Activated T-cell treated with anti-CD3 and anti-CD28 coated beads for 24 hours (primary cell): ENCODE data around the gene DCLK3.

ENCODE experiments used
- DNase-seq: peaks from one replicate; pipeline ENCODE4 v3.0.0-alpha.2; 2020; ENCODE audit warnings: low read depth

Gene DCLK3

GRCh38 chr3:36763850-36764703 lies at the start of gene DCLK3:
Gene DCLK3 (minus strand): TSS chr3:36764553. CDS start chr3:36764263, 290 bp downstream.
- no peak for DNase-seq

GRCh38 chr3:36813305-36813704 lies 49.0 kb upstream of the DCLK3 start:
- DNase-seq = no peak

- no peak for DNase-seq
Measured at GRCh38 chr3:36812240-36812639, 47.9 kb upstream of the DCLK3 start.

GRCh38 chr3:36811768-36812167 lies 47.4 kb upstream of the DCLK3 start:
- no peak for DNase-seq

- DNase-seq = no peak
Measured at GRCh38 chr3:36804295-36805055, 40.1 kb upstream of the DCLK3 start.

GRCh38 chr3:36803091-36803791 lies 38.9 kb upstream of the DCLK3 start:
- DNase-seq = no peak

GRCh38 chr3:36800533-36801116 lies 36.3 kb upstream of the DCLK3 start:
- no peak for DNase-seq

- no peak for DNase-seq
Measured at GRCh38 chr3:36796881-36797280, 32.5 kb upstream of the DCLK3 start.

- no peak for DNase-seq
Measured at GRCh38 chr3:36796161-36796560, 31.8 kb upstream of the DCLK3 start.

GRCh38 chr3:36795622-36796021 lies 31.3 kb upstream of the DCLK3 start:
- no peak for DNase-seq

GRCh38 chr3:36792342-36792741 lies 28.0 kb upstream of the DCLK3 start:
- no peak for DNase-seq

- DNase-seq = no peak
Measured at GRCh38 chr3:36790765-36791164, 26.4 kb upstream of the DCLK3 start.

- no peak for DNase-seq
Measured at GRCh38 chr3:36786921-36787890, 22.9 kb upstream of the DCLK3 start.

- DNase-seq = no peak
Measured at GRCh38 chr3:36784138-36784635, 19.8 kb upstream of the DCLK3 start.

- no peak for DNase-seq
Measured at GRCh38 chr3:36777424-36778218, 13.3 kb upstream of the DCLK3 start.

- no peak for DNase-seq
Measured at GRCh38 chr3:36776436-36776835, 12.1 kb upstream of the DCLK3 start.

GRCh38 chr3:36774052-36774451 lies 9.7 kb upstream of the DCLK3 start:
- DNase-seq = no peak

GRCh38 chr3:36771931-36772330 lies 7.6 kb upstream of the DCLK3 start:
- DNase-seq = no peak

GRCh38 chr3:36769926-36770325 lies 5.6 kb upstream of the DCLK3 start:
- DNase-seq = no peak

GRCh38 chr3:36765104-36765503 lies 751 bp upstream of the DCLK3 start:
- DNase-seq = no peak
